GM23338 (cell line): ENCODE measurements around the gene VSTM5. TPM values are rescaled to one million over a fixed set of nuclear protein-coding genes. Genes with fewer than 3 reads are reported as not detected.

Source experiments
- ATAC-seq: fragments of 200-7000 bp; cut with Tn5 transposase; 3 replicates; pipeline ENCODE4 v1.9.1; 2020
- DNase-seq: peaks from one replicate; pipeline ENCODE4 v3.0.0-alpha.2; 2015; ENCODE audit warnings: low spot score
- H2AFZ ChIP-seq: fragments of 200-600 bp; sonication (generic); 2 replicates; pipeline ENCODE4 v1.8.0; 2016; ENCODE audit warnings: antibody characterized with exemption, mild to moderate bottlenecking, moderate library complexity
- H3F3A ChIP-seq: fragments of 200-600 bp; sonication (generic); replicated peaks from 2 replicates; pipeline ENCODE4 v1.8.0; 2017; ENCODE audit warnings: antibody characterized with exemption, mixed run types, low read depth
- H3K27ac ChIP-seq: fragments of 200-600 bp; sonication (generic); 2 replicates; pipeline ENCODE4 v1.6.1; 2016; ENCODE audit warnings: low read depth
- H3K27me3 ChIP-seq: fragments of 200-600 bp; sonication (generic); 2 replicates; pipeline ENCODE4 v1.8.0; 2016; ENCODE audit warnings: mild to moderate bottlenecking, mixed run types, moderate library complexity; ENCODE audit not compliant: insufficient read depth
- H3K36me3 ChIP-seq: fragments of 200-600 bp; sonication (generic); 2 replicates; pipeline ENCODE4 v1.8.0; 2016; ENCODE audit warnings: mild to moderate bottlenecking; ENCODE audit not compliant: insufficient read depth
- H3K4me1 ChIP-seq: fragments of 200-600 bp; sonication (generic); 2 replicates; pipeline ENCODE4 v1.8.0; 2016; ENCODE audit warnings: mild to moderate bottlenecking, moderate library complexity; ENCODE audit not compliant: insufficient read depth
- H3K4me2 ChIP-seq: fragments of 200-600 bp; sonication (generic); 2 replicates; pipeline ENCODE4 v1.7.1; 2017; ENCODE audit warnings: mixed run types
- H3K4me3 ChIP-seq: fragments of 200-600 bp; sonication (generic); 2 replicates; pipeline ENCODE4 v1.6.1; 2016; ENCODE audit warnings: mixed run types
- H3K79me2 ChIP-seq: fragments of 200-600 bp; sonication (generic); replicated peaks from 2 replicates; pipeline ENCODE4 v1.8.0; 2017; ENCODE audit warnings: mild to moderate bottlenecking; ENCODE audit not compliant: insufficient read depth
- H3K9me2 ChIP-seq: fragments of 200-600 bp; sonication (generic); 2 replicates; pipeline ENCODE4 v1.8.0; 2017; ENCODE audit not compliant: insufficient read depth
- H4K20me1 ChIP-seq: fragments of 200-600 bp; sonication (generic); replicated peaks from 2 replicates; pipeline ENCODE4 v1.8.0; 2017; ENCODE audit warnings: mild to moderate bottlenecking; ENCODE audit not compliant: insufficient read depth
- H3K27ac Mint-ChIP-seq: 2 replicates; pipeline ENCODE4 v1.8.0; 2020; ENCODE audit warnings: inconsistent platforms, mild to moderate bottlenecking, moderate library complexity, mixed read lengths
- H3K27me3 Mint-ChIP-seq: 3 replicates; pipeline ENCODE4 v1.8.0; 2022; ENCODE audit warnings: low read depth, mild to moderate bottlenecking, moderate library complexity, mixed read lengths, inconsistent platforms; ENCODE audit not compliant: insufficient read depth, poor library complexity
- H3K36me3 Mint-ChIP-seq: 3 replicates; pipeline ENCODE4 v1.8.0; 2021; ENCODE audit warnings: low read depth, mild to moderate bottlenecking, inconsistent platforms, moderate library complexity, mixed read lengths
- H3K4me1 Mint-ChIP-seq: 3 replicates; pipeline ENCODE4 v1.8.0; 2020; ENCODE audit warnings: mild to moderate bottlenecking, inconsistent platforms, mixed read lengths
- H3K4me3 Mint-ChIP-seq: 3 replicates; pipeline ENCODE4 v1.8.0; 2021; ENCODE audit warnings: moderate library complexity, mild to moderate bottlenecking, inconsistent platforms, mixed read lengths
- H3K9me3 Mint-ChIP-seq: 3 replicates; pipeline ENCODE4 v1.8.0; 2020; ENCODE audit warnings: moderate library complexity, mild to moderate bottlenecking, inconsistent platforms, mixed read lengths
- CREB1 ChIP-seq: fragments of 250-450 bp; sonication (Bioruptor Pico); IDR thresholded peaks from 2 replicates; pipeline ENCODE4 v1.5.0; 2020; ENCODE audit warnings: low read depth, mild to moderate bottlenecking, moderate library complexity
- CTCF ChIP-seq, 2 experiments: fragments of 200-600 bp in 1 of 2; sonication (generic) in 1 of 2; conservative IDR thresholded peaks; 2 replicates each; pipeline versions ENCODE4 v1.5.1 to v1.6.1; 2016 to 2017; ENCODE audit warnings: antibody characterized with exemption in 2 of 2, low read depth in 2 of 2, mild to moderate bottlenecking in 2 of 2, moderate library complexity in 1 of 2
- ETS1 ChIP-seq: IDR thresholded peaks from 2 replicates; pipeline ENCODE4 v1.6.1; 2016; ENCODE audit warnings: antibody characterized with exemption
- EZH2phosphoT487 ChIP-seq: fragments of 200-600 bp; sonication (generic); IDR thresholded peaks from one replicate; pipeline ENCODE4 v1.8.1; 2018; ENCODE audit warnings: antibody characterized with exemption; ENCODE audit not compliant: unreplicated experiment
- JUNB ChIP-seq: IDR thresholded peaks from one replicate; pipeline ENCODE4 v1.6.1; 2016; ENCODE audit warnings: antibody characterized with exemption; ENCODE audit not compliant: unreplicated experiment
- NANOG ChIP-seq: IDR thresholded peaks from 2 replicates; pipeline ENCODE4 v1.6.1; 2016; ENCODE audit warnings: antibody characterized with exemption, borderline replicate concordance
- POLR2AphosphoS5 ChIP-seq: IDR thresholded peaks from 2 replicates; pipeline ENCODE4 v1.6.1; 2016; ENCODE audit warnings: antibody characterized with exemption, low read depth
- REST ChIP-seq: IDR thresholded peaks from one replicate; pipeline ENCODE4 v1.6.1; 2018; ENCODE audit warnings: antibody characterized with exemption; ENCODE audit not compliant: unreplicated experiment
- ZNF114 ChIP-seq: fragments of 250-450 bp; sonication (Bioruptor Pico); IDR thresholded peaks from 2 replicates; pipeline ENCODE4 v1.5.0; 2020; ENCODE audit warnings: mild to moderate bottlenecking, moderate library complexity
- ZNF331 ChIP-seq: fragments of 250-450 bp; sonication (Bioruptor Pico); IDR thresholded peaks from 2 replicates; pipeline ENCODE4 v1.5.0; 2020; ENCODE audit warnings: low read depth, mild to moderate bottlenecking, moderate library complexity
- polyA plus RNA-seq: library from polyadenylated mRNA; unstranded; fragments of >200 nt; fragmentation: Nextera tagmentation; extraction: Ambion mirVana; gene quantifications from 2 replicates; pipeline ENCODE4 v1.2.1, GENCODE V29; 2016
- total RNA-seq: library from RNA; depleted of rRNA; stranded (reverse); fragments of >200 nt; shearing (Covaris generic); gene quantifications from 2 replicates; pipeline ENCODE4 v1.2.3, GENCODE V29; 2014

The VSTM5 gene
- total and polyA plus RNA-seq, 2 experiments from 2014 or later: 0.21 to 0.66 TPM

GRCh38 chr11:93814966-93815633, 35.3 kb downstream of the VSTM5 start:
- H3K36me3 ChIP-seq: peaks cover 37% of the 10 kb centered on the region
- H3K27me3 ChIP-seq: no peaks in the 10 kb centered on the region
- H3K79me2 ChIP-seq: no peaks in the 10 kb centered on the region
- H3K9me2 ChIP-seq: no peaks in the 10 kb centered on the region; the same call in 1 of the 2 replicates
- H3K27ac ChIP-seq: peak overlapping the region; percentile 65; the same call in 1 of the 2 replicates
- Mint-ChIP-seq H3K4me1 (peaks cover 17% of the 10 kb centered on the region), H3K27me3 (peaks cover 2% of the 10 kb centered on the region), H3K4me3 (no peak overlapping the region), H3K9me3 (no peaks in the 10 kb centered on the region), H3K27ac (no peak overlapping the region), H3K36me3 (peaks cover 42% of the 10 kb centered on the region; the same call in 2 of the 3 replicates)
- peaks cover 7% of the 10 kb centered on the region for H4K20me1 ChIP-seq
- TF ChIP-seq POLR2AphosphoS5 (no peak), CTCF (conservative IDR thresholded peaks at IDR 0.05; ENCODE audit: low read depth in 2 of 2) (no peak)
- H3K4me1 ChIP-seq: peaks cover 14% of the 10 kb centered on the region; the same call in 1 of the 2 replicates
- ATAC-seq (no peak), DNase-seq (no peak)
- H2AFZ ChIP-seq: no peak overlapping the region
- H3K4me3 ChIP-seq: no peak overlapping the region
- H3K4me2 ChIP-seq: no peak overlapping the region
- H3F3A ChIP-seq: no peaks in the 10 kb centered on the region

- Histone ChIP-seq H2AFZ (no peak overlapping the region), H3K27me3 (no peaks in the 10 kb centered on the region), H3K36me3 (peaks cover 45% of the 10 kb centered on the region), H3K9me2 (no peaks in the 10 kb centered on the region), H4K20me1 (peaks cover 11% of the 10 kb centered on the region), H3K4me1 (0 out of 2 replicates have a peak, but pooled peaks cover 3% of the 10 kb centered on the region), H3K4me3 (no peak overlapping the region), H3K4me2 (no peak overlapping the region), H3K79me2 (no peaks in the 10 kb centered on the region), H3K27ac (peak overlapping the region; percentile 65; the same call in 1 of the 2 replicates), H3F3A (no peaks in the 10 kb centered on the region)
- no peak overlapping the region for H3K4me3 Mint-ChIP-seq
- ATAC-seq: no peak
- no peak overlapping the region for H3K27ac Mint-ChIP-seq
- peaks cover 7% of the 10 kb centered on the region for H3K4me1 Mint-ChIP-seq
- peaks cover 52% of the 10 kb centered on the region for H3K36me3 Mint-ChIP-seq
- no peaks in the 10 kb centered on the region for H3K9me3 Mint-ChIP-seq
- no peaks in the 10 kb centered on the region for H3K27me3 Mint-ChIP-seq
- DNase-seq: no peak
- no peak for TF ChIP-seq ZNF331 (CRISPR knock-in tag)
- TF ChIP-seq ETS1: no peak
- TF ChIP-seq NANOG: no peak
- TF ChIP-seq CTCF (conservative IDR thresholded peaks at IDR 0.05; ENCODE audit: low read depth in 2 of 2): no peak
- no peak for TF ChIP-seq REST
- TF ChIP-seq POLR2AphosphoS5: no peak
- TF ChIP-seq ZNF114: no peak
- TF ChIP-seq JUNB: no peak
- TF ChIP-seq EZH2phosphoT487: no peak
- TF ChIP-seq CREB1 (CRISPR knock-in tag): no peak
Observed at GRCh38 chr11:93813974-93814373, 36.4 kb downstream of the VSTM5 start.
